DMS114 treated with DMSO at 0.1 percent for 48 hours (cell line): Measurements from ENCODE around the gene PDPN.
A peak's percentile ranks its signal among the peaks of the same experiment; 100 is the strongest.
"Not testable (repeated sequence)": the region's sequence is repeated elsewhere in the genome, so short reads cannot be mapped to it uniquely, and the experiment has no call there.

Source experiments
- DNase-seq: peaks from one replicate; lab custom pipeline; 2025; ENCODE audit not compliant: unreplicated experiment; lab: John Stamatoyannopoulos, UW

The PDPN gene

GRCh38 chr1:13583595-13583965 is at the start of gene PDPN:
Gene PDPN (plus strand): TSS chr1:13583832. CDS start chr1:13584034, 202 bp downstream.
- DNase-seq = peak; percentile 12

- no peak for DNase-seq
These were observed 48.4 kb upstream of the PDPN start for GRCh38 chr1:13535227-13535626.

- no peak for DNase-seq
These were observed 47.1 kb upstream of the PDPN start for GRCh38 chr1:13536571-13536970.

- DNase-seq = no peak
These were observed 44.8 kb upstream of the PDPN start for GRCh38 chr1:13538832-13539231.

GRCh38 chr1:13539683-13540082 is 43.9 kb upstream of the PDPN start:
- DNase-seq = no peak

GRCh38 chr1:13540866-13541265 is 42.8 kb upstream of the PDPN start:
- DNase-seq = no peak

- no peak for DNase-seq
These were observed 42.0 kb upstream of the PDPN start for GRCh38 chr1:13541435-13542215.

GRCh38 chr1:13543451-13544220 is 40.0 kb upstream of the PDPN start:
- no peak for DNase-seq

GRCh38 chr1:13544221-13544556 is 39.4 kb upstream of the PDPN start:
- DNase-seq = no peak

- DNase-seq = no peak
These were observed 36.8 kb upstream of the PDPN start for GRCh38 chr1:13546791-13547190.

GRCh38 chr1:13548281-13548680 is 35.4 kb upstream of the PDPN start:
- DNase-seq = no peak

GRCh38 chr1:13549021-13549420 is 34.6 kb upstream of the PDPN start:
- no peak for DNase-seq

- DNase-seq = no peak
These were observed 34.1 kb upstream of the PDPN start for GRCh38 chr1:13549521-13549920.

- no peak for DNase-seq
These were observed 33.0 kb upstream of the PDPN start for GRCh38 chr1:13550663-13551062.

GRCh38 chr1:13554798-13555197 is 28.8 kb upstream of the PDPN start:
- DNase-seq = no peak

GRCh38 chr1:13556224-13556764 is 27.3 kb upstream of the PDPN start:
- DNase-seq = no peak

GRCh38 chr1:13560541-13560940 is 23.1 kb upstream of the PDPN start:
- no peak for DNase-seq

GRCh38 chr1:13562981-13563380 is 20.7 kb upstream of the PDPN start:
- DNase-seq = not testable (repeated sequence)

- no peak for DNase-seq
These were observed 19.6 kb upstream of the PDPN start for GRCh38 chr1:13564073-13564472.

GRCh38 chr1:13570435-13570834 is 13.2 kb upstream of the PDPN start:
- not testable (repeated sequence) for DNase-seq

GRCh38 chr1:13570924-13571323 is 12.7 kb upstream of the PDPN start:
- no peak for DNase-seq

GRCh38 chr1:13573586-13573985 is 10.0 kb upstream of the PDPN start:
- DNase-seq = no peak
